DMS53 (cell line): Measurements from ENCODE around the gene SLITRK3.

ENCODE experiments used
- DNase-seq: peaks from one replicate; lab custom pipeline; 2025; lab: John Stamatoyannopoulos, UW

Gene SLITRK3, protein sequence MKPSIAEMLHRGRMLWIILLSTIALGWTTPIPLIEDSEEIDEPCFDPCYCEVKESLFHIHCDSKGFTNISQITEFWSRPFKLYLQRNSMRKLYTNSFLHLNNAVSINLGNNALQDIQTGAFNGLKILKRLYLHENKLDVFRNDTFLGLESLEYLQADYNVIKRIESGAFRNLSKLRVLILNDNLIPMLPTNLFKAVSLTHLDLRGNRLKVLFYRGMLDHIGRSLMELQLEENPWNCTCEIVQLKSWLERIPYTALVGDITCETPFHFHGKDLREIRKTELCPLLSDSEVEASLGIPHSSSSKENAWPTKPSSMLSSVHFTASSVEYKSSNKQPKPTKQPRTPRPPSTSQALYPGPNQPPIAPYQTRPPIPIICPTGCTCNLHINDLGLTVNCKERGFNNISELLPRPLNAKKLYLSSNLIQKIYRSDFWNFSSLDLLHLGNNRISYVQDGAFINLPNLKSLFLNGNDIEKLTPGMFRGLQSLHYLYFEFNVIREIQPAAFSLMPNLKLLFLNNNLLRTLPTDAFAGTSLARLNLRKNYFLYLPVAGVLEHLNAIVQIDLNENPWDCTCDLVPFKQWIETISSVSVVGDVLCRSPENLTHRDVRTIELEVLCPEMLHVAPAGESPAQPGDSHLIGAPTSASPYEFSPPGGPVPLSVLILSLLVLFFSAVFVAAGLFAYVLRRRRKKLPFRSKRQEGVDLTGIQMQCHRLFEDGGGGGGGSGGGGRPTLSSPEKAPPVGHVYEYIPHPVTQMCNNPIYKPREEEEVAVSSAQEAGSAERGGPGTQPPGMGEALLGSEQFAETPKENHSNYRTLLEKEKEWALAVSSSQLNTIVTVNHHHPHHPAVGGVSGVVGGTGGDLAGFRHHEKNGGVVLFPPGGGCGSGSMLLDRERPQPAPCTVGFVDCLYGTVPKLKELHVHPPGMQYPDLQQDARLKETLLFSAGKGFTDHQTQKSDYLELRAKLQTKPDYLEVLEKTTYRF

DNA sequence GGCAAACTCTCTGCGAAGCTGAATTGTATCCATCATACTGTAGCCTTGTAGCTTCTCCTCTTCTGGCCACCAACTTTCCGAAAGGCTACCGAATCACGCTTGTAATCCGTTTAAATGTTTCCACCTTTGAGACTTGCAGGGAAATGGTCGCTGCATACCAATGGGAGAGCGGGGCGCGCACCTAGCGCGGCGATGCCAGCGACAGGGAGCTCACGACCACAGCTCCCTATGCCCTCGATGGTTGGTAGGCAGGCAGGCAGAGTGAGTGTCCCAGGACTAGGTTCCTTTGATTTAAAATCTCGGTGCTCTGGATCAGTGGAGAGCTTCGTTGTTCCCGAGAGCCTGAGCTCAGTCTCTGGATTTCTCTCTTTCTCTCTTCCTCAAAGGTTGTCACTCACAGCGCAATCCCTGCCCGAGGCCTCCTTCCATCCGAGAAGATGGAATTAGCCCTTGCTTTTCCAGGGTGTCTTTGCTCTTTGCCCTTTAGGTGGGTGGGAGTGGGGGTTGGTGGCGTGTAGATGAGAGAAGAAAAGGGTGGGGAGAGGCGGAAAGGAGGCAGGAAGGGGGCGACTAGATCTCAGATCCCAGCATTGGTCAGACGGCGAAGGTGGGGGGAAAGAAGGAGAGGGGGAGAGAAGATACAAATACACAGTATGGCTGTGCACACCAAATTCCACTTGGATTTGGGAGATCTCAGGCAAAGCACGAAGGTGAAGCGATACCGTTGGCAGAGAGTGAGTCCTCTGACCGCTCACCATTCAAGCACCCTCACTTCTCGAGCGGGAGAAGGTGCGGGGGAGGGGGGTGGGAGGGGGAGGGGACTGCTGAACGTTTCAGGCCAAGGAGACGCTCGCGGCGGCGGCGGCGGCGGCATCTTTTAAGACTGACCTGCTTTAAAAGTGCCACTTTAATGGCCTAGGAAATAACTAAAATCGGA is at the start of gene SLITRK3:
Gene SLITRK3 (minus strand): TSS at position 745 of the 937 bp plus-strand sequence. CDS start 5,554 bp downstream, outside the sequence.
- DNase-seq = peak; percentile 72

DNA sequence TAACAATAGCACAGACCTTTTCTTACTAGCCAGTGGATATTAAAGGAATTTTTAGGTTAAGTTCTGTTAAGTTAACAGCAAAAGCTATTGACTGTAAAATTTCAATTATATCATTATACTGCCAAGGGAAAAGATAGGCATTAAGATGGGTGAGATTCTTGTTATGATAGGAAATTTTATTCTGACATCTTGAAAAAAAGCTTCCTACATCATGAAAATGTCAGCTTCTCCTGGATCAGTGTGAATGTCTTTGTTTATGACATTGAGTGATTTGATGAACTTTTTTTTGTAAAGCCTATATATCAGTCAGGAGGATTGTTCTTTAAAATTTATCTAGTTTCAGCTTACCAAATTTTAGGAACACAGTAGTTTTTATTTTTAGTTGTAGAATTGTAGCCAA is 47.4 kb upstream of the SLITRK3 start:
- no peak for DNase-seq

DNA sequence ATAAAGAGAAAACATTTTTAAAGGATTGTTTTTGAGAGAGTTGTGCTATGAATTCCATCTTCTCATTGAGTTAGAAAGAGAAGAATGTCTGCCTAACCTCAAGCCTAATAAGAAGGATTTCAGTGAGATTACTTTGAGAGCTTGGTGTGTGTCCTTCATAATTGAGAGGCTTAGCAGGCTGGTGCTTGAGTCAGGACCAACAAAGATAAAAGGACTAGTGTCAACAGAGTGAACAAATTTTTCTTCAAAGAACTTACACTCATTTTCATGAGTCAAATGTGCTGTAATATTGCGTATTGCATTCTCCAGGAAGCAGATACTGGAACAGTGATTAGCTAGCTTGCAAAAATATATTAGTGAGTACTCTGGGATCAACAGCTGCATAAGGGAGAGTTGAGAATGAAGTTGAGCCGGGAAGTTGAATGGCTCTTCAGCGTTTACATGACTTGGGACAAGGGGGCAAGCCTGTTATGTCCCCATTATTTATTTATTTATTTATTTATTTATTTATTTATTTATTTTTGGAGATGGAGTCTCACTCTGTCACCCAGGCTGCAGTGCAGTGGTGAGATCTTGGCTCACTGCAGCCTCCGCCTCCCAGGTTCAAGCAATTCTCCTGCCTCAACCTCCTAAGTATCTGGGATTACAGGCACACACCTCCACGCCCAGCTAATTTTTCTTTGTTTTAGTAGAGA is 37.5 kb upstream of the SLITRK3 start:
- peak; percentile 64 for DNase-seq

DNA sequence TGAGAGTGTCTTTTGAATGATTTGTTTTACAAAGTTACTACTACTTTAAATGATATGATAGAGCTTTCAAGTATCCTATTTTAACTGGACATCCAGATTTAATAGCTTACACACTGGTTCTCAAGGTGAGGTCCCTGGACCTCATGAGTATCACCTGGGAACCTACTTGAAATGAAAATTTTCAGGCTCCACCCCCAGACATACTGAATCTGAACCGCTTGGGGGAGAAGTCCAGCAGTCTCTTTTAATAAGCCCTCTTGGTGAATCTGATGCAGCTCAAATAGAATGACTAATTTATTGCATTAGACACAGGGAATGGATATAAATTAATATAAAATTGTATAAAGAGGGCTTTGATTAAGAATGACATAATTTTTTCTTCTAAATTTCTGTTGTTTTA is 29.4 kb upstream of the SLITRK3 start:
- DNase-seq = peak; percentile 3

DNA sequence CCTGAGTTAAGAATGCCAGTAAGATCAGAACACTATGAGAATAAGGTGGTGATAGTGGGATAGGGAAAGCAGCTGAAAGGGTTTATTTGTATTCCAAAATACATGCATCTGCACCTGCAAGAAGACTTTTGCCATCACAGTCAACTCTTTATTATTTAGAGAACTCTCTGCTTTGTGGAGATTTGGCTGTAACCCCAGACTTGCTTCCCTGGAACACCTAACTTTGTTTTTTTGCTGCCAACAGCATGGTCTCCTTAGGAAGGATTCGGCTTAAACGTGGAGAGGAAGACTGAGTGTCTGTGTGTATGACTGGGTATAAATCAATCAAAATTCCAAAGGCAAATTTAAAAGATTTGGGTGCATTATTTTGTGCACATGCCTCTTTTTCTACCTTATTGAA is 21.6 kb upstream of the SLITRK3 start:
- no peak for DNase-seq

DNA sequence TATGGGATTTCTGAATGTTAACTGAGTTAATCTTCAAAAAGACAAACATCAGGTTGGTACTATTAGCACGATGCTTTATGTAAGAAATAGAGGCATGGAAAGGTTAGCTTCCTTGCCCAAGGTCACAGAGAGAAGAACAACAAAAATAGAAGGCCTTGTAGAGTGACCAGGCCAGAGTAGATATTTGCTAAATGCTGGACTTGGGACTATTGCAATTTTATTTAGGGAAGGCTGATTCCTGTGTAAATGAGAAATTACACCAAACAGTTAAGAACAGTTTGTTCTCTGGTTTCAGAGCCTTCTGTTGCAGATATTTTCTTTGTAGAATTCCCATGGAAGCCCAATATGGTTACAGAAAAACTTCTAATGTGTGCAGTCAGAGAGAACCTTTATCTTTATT is 16.4 kb upstream of the SLITRK3 start:
- no peak for DNase-seq

DNA sequence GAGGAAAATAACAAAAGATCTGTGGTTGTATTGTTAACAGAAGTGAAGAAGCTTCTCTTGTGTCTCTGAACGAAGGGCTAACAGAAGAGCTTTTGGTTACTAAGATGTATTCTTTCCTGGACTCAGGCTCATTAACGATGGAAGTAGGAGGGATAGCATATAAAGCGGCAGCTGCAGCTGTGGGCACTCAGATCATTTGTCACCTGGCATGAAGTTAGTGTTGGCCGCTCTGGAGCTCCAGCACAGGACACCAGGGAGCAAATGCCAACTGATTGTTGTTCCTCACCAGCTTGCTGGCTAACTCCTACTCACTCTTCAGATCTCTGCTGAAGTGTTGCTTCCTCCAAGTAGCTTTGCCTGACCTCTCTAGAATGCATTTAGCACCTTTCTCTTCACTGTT is 15.5 kb upstream of the SLITRK3 start:
- no peak for DNase-seq

DNA sequence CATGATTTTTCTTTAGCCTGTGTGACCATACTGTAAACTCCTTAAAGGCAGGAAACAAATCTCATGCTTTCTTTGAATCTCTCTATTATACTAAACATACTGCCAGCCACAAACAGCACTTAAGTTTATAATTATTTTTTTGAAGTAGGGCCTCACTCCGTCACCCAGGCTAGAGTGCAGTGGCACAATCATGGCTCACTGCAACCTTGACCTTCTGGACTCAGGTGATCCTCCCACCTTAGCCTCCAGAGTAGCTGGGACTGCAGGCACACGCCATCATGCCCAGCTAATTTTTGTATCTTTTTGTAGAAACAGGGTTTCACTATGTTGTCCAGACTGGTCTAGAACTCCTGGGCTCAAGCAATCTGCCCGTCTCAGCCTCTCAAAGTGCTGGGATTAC is 14.5 kb upstream of the SLITRK3 start:
- DNase-seq = no peak

DNA sequence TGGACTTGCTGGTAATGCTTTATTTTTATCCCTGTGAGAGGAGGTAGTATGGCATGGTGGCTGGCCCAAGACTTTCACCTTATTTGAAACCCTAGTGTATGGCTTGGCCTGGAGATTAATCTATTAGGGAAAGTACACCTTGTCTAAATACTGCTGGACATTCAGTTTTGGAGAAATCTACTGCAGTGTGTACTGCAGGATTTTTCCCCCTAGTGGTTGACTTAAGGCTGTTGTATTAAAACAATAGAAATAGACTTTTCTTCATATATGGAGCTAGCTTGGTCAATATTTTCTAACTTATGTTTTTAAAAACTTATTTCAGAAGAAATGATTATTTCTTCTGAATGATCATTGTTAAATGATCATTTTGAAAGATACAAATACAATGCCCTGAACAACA is 13.9 kb upstream of the SLITRK3 start:
- DNase-seq = peak; percentile 38

DNA sequence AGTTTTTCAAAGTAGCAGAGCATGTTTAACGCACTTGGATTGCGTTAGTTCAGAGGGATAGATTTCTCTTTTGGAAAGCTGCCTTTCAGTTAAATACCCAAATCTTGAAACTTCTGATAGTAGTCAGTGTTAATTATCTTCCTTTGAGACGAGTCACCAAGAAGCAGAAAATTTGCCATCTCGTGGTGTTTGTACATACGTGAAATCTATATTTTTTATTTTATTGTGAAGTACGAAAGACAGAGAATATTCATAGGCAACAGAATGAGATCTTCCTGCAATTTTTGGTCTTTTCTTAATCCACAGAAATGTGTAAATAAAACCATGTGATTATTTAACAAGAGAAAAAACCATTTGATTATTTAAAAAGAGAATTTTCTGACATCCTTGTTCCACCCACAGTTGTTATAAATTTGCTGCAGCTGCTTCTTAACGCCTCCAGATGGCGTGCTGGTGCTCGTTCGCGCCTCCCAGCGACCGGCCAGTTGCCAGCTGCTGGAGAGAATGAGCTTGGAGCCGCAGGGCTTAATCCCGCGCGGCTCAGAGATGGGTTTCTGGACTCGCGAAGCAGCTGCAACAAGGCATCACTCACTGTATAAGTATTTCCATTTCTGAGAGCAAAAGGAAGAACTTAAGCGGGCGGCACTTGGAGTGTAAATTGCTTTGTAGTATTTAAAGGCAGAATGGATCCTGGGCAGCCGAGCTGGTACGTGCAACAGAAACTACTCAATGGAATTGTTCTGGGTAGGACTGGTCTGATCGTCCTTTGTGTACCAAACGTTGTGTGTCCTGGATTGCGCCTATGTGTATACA is 10.5 kb upstream of the SLITRK3 start:
- DNase-seq = peak; percentile 88

DNA sequence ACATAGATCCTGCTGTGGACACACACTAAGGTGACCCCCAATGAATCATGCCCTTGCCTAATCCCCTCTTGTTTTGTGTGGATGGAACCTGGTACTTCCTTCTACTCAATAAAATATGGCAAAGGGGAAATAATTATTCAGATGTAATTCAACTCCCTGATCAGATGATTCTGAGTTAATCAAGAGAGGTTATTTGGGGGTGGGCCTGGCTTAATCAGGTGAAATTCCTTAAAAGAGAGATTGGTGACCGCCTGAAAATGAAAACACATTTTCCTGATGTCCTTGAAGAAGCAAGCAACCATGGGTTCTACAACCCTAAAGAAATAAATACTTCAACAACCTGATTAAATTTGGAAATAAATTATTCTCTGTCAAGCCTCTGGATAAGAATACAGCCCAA is 8.3 kb upstream of the SLITRK3 start:
- no peak for DNase-seq

DNA sequence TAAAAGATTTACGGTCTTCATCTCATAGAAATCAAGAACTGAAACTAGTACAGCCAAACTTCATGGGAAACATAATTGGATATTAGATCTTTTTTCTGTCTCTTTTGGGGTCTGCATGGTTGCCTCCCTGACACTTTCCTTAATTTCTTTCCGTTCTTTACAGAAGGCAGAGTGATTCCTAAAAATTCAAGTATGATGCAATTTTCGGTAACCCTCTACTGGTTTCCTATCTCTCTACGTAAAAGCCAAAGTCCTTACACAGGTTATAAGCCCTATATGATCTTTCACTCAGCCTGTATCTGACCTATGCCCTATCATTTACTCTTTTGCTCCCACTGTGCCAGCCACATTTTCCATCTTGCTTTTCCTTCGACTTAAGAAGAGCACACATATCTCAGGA is 6.8 kb upstream of the SLITRK3 start:
- DNase-seq = no peak

DNA sequence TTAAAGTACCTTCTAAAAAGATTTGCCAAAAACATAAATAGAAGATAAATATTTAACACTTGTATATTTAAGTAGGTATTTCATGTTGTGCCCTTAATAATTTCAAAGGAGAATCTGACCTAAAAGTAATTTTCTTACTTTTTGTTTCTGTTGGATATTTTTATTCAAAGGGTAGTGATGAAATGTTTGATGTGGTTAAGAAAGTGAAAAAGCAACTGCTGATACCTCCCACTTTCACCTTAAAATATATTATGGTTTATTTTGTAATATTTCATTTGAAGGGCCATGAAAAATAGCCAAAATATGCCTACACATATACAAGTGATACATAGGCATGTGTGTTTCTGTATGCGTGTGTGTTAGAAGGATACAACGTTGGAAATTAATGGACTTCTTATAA is 5.8 kb upstream of the SLITRK3 start:
- DNase-seq = no peak

DNA sequence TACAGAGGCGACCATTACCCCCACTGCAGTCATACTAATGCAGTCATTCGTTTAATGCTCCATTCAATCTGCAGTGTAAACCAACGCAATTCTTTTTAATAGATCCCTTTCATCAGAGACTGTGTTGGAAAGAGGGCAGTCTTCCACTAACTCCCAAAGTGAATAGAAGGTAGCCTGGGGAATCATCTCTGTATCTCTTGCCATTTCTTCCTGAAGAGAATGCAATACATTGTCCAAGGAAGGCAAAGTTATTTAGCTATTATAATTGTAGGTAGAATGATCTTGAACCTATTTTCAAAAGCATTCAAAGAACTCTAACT is 1.3 kb upstream of the SLITRK3 start:
- peak; percentile 22 for DNase-seq

DNA sequence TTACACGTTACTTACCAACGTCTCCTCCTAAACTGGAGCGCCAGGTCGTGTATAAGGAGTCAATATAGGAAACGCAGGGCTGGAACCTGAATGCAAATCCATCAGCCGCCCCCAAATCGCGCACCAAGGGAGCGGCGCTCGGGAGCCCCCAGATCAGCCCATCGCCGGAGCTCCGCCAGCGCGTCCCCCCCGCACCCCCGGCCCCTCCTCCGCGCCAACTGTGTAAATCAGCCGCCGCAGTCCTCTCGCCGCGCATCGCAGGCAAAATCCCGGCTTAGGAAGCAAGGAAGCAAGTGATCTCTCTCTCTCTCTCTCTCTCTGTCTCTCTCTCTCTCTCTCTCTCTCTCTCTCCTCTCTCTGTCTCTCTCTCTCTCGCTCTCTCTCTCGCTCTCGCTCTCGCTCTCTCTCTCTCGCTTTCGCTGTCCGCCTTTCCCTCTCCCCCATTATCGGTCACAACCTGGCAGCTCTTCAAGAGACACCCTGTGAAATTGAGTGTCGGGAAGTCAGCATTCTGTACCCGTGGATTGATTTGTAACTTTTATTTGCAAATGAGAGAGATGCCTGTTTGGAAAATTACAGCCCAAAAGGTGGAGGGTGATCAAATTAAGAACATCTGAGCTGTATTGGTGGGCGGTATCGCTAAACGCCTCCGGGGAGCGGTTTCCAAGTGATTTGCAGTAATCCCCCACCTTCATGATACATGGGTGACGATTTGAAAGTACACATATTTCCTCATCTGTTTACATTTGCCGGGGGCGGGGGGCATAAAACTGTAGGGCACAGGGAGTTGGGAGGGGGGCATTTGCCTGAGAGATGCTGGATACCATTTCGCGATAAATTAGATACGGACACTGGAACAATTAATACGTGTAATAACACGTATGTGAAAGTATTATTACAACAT is 645 bp upstream of the SLITRK3 start:
- peak; percentile 66 for DNase-seq

DNA sequence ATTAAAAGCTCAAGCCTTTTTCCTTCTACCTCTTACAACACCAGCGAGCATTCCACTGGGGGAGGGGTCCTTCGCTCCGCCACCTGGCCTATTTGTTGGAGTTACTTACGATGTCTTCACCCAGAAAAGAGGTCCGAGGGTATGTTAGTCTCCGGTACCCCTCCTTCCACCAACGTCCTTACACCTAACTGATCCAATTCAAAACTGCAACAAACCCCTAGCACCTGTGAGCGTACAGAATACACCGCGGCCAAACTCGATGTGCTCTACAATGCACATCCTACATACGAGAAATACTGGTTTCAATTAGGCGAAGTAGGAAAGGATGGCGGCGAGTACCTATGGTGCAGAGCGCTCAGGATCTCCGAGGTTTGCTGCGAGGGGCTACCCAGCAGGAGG is 944 bp downstream of the SLITRK3 start:
- peak; percentile 61 for DNase-seq

DNA sequence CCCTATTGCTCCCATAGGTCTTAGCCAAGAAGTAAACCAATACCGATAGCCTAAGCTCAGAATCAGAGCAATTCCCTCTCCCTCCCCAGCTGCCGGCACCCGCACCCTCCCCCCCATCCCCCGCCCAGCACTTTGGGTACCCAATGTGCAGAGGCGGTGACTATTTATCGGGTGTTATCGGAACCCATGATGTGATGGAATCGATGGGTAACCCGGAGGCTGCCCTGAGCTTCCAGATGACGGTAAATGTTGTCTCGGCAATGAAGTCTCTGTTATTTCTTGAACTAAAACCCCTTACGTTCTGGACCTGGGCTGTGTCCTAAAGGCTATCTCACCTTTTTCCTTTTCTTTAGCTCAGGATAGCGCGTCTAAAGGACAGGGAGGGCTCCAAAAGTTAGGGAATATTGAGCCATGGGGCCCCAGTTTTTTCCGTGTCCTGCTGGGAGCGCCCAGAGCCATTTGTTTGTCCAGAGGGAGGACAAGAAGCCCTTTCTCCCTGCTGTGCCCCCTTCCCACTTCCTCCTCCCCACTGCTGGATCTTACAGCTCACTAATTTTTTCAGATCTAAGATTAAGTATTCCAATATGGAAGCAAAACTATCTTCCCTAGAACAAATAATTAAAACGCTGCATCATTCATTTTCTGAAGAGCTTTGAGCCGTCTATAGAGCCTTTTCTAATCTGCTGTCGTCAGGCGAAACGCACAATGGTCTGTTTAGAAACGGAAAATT is 1.5 kb downstream of the SLITRK3 start:
- DNase-seq = peak; percentile 37

DNA sequence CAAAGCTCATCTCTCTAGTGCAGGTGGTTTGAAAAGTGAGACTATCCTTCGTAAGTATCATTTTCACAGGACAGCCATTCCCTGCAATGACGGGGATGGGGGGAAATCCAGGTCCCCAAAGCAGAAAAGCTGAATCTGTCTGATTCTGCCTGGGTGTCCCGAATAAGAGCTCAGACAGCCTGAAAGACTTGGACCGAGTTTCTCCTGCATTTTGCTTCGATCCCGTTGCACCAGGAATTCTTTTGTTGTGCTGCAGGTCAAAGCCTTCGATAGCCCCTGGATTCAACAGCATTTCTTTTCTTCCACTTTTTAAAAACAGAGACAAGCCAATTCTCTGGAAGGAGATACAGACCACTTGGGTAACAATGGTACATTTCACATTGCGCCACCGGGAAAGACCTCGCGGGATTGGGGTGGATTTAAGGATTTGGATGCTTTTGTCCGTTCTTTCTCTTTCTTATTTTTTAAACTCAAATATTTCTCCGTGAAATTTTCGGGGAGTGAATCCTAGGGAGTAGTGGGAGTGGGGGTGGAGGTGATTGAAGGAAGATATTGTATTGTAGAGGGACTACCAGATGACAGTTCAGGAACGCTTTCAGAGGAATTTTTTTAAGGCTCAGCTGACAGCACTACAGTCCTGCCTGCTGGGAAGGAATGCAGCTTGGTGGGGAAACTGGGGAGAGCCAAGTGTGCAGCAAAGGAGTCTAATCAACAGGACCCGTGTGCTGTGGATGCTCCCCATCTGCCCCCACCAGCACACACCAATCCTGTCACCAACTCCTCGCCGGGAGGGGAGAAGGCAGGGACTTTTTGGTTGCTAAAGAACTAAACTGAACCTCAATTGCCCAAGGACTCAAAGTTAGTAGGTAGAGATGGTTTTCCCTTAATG is 2.6 kb downstream of the SLITRK3 start:
- DNase-seq = no peak
